AG08396 (cell line): ENCODE measurements around the gene ZWILCH.
"Not testable (repeated sequence)": the region's sequence is repeated elsewhere in the genome, so short reads cannot be mapped to it uniquely, and the experiment has no call there.

ENCODE experiments used
- DNase-seq: peaks from one replicate; pipeline ENCODE4 v3.0.0; 2012; ENCODE audit warnings: low spot score, mixed read lengths

The ZWILCH gene

GRCh38 chr15:66504563-66505429, at the start of gene ZWILCH, which contains the start of gene RPL4:
TSS of gene ZWILCH (plus strand) at chr15:66505326. CDS start at chr15:66505339, 13 bp downstream.
TSS of gene RPL4 (minus strand) at chr15:66504855. CDS start at chr15:66504790, 65 bp downstream.
- peak; percentile 84 for DNase-seq

DNA sequence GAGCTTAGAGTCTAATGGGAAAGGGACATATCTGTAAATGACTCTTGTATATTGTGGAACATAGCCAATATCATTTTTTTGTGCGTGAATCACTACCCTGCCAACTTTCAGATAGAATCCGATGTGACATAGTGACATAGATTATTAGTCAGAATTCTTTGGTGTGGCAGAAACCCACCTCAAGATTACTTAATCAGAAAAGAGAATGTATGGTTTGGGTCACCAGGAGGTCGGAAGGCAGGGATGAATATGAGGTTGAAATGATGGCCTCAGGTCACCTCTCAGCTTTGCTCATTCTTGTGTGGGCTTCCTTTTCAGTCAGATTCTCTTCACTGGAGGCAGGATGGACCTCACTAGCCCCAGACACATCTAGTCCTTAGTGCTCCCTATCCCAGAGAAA, 48.9 kb upstream of the ZWILCH start:
- no peak for DNase-seq

DNA sequence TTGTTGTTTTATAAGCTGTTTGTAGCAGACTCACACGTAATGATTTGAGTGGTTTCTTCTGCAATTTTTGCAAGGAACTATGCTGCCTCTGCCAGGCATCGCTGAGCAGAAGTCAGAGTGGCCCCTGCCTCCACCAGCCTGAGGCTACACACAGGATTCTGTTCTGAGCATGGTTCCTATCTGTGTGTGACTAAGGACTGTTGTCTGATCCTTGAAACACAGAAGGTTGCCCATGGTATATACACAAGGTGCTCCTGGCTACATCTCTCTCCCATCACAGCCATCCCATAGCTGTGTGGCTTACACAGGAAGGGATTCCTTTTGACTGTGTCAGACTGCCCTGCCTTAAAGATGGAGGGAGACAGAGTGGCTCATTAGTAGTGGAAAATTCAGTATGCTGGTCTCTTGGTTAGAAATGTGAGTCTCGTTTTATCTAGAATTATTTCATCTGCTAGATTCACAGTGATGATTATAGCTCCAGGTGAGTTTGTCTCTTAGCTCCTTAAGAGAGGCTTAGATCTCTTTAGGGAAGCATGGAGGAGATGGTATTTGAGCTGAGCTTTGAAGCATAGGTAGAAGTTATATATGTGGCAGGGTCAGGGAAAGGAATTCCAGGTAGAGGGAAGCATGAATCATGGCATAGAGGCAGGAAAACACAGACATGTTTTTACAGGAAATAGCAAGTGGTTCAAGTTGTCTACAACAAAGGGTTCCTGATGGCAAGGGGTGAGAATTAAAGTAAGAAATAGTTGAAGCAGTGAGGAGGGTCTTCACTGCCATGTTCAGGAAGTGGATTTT, 45.1 kb upstream of the ZWILCH start:
- peak; percentile 57 for DNase-seq

- not testable (repeated sequence) for DNase-seq
Observed at GRCh38 chr15:66461294-66461693, 43.8 kb upstream of the ZWILCH start.

GRCh38 chr15:66461917-66462316, 43.2 kb upstream of the ZWILCH start:
- no peak for DNase-seq

GRCh38 chr15:66462627-66463026, 42.5 kb upstream of the ZWILCH start:
- no peak for DNase-seq

GRCh38 chr15:66465294-66465693, 39.8 kb upstream of the ZWILCH start:
- DNase-seq = not testable (repeated sequence)

GRCh38 chr15:66467162-66468040, 37.7 kb upstream of the ZWILCH start:
- DNase-seq = not testable (repeated sequence)

GRCh38 chr15:66470825-66471224, 34.3 kb upstream of the ZWILCH start:
- DNase-seq = not testable (repeated sequence)

DNA sequence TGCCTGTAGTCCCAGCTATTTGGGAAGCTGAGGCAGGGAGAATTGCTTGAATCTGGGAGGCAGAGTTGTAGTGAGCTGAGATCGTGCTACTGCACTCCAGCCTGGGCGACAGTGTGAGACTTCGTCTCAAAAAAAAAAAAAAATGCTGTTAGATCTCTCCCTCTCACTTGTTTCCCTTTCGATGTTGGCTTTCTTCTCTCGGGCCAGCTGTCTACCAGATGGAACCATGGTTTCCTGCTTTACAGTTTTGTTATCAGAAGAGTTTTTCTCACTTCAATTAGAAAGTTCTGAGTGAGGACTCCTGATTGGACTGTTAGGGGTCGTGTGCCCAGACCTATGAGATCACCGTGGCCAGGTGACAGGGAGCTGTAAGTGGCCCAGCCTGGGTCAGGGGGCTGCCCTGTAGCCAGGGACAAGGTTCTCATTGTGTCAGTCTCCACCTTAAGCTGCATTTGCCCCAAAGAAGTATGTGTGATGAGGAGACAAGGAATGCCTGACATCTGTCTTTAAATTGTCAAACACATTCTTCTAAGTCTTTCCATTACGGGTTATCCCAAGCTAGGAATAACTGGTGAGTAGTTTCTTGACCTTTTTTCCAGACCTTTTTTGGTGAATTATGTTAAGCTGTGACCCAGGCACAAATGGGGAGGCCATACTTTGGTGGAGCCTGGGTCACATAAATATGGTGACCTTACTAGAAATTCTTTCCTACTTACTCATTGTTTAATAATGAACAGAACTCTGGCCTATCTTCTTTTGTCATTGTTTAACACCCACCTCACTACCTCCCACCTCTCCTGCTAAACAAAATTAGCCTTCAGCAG, 32.7 kb upstream of the ZWILCH start:
- DNase-seq = peak; percentile 35

GRCh38 chr15:66474135-66474534, 31.0 kb upstream of the ZWILCH start:
- DNase-seq = no peak

GRCh38 chr15:66474963-66475362, 30.2 kb upstream of the ZWILCH start:
- DNase-seq = no peak

DNA sequence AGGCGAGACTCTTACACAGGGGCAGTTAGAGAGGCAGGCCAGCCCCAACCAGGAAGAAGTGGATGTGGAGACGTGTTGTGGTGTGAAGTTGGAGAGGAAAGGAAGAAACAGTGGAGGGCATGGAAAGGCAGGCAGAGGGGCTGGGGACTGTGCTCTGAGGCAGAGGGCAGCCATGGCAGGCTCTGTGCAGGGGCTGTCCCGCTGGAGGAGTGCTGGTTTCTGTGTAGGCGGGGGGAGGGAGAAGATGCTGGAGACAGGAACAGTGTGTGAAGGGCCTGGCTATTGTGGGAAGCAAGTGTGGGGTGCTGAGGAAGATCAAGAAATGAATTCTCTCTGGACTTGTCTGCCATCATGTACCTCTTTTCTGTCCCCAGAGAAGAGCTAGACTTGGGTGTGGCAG, 28.6 kb upstream of the ZWILCH start:
- no peak for DNase-seq

DNA sequence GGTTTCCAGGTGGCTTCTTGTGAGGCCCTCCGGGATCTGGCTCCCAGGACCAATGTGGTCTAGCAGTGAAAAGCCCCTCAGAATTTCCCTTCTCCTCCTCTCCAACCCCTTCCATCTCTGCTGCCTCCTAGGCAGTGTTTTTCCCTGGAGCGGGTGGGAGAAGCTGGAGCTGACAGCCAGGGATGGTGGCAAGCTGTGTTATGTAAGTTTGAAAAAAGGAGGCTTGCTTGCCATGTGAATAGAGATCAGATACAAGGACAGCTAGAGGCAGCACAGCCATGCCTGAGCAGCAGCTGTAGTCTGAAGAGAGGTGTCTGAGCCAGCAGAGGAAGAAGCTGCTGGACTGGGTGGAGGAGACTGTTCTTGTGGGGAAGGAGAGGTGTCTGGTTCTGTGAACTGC, 28.1 kb upstream of the ZWILCH start:
- no peak for DNase-seq

- no peak for DNase-seq
Observed at GRCh38 chr15:66480267-66480666, 24.9 kb upstream of the ZWILCH start.

DNA sequence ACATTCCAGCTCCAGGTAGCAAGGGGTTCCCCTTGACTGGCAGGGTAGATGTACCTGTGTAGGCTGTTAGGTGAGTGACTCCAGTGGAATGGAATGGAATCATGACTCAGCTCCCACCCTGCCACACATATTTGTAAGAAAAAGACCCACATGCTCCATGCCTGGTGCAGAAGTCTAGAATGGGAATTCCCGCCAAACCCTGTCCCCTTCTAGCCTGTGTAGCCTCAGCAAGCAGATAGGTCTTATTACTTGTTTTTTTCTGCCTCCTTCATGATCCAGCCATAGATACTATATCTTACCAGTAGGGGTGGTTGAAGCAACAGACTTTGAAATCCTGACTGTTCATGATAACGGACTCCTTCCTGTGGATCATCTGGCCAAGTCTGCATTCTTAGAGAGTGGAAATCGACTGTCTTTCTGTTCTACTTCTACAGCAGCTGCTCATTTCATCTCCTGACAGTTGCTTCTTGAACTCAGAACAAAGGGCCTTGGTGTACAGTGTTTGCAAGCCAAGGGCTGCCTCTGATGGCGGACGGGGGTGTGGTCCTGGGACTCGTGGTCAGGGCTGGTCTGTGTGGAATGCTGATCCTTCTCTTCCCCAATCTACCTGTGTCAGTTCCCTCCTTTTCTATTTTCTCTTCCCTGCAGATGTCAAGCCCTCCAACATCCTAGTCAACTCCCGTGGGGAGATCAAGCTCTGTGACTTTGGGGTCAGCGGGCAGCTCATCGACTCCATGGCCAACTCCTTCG, 23.8 kb upstream of the ZWILCH start:
- DNase-seq = no peak

- no peak for DNase-seq
Observed at GRCh38 chr15:66482539-66482938, 22.6 kb upstream of the ZWILCH start.

GRCh38 chr15:66483131-66483566, 22.0 kb upstream of the ZWILCH start:
- DNase-seq = no peak

- DNase-seq = no peak
Observed at GRCh38 chr15:66484539-66485112, 20.5 kb upstream of the ZWILCH start.

DNA sequence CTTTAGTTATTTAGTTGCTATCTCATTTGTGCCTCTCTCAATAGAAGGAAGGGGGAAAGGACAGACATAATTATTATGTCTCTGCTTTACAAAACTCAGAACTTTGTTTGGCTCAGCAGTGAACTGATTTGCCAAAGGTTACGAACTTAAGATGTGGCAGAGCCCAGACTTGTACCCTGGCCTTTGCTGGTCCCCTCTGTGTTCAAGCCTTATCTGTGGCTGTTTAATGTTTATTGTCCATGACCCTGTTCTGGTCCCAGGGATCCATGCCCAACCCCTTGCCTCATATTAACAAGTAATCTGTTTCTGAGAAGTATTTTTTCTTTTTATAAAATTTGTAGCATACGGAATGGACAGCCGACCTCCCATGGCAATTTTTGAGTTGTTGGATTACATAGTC, 18.2 kb upstream of the ZWILCH start:
- DNase-seq = no peak
